Esophagus muscularis mucosa (tissue), 4 donors: ENCODE data around the gene FADD. TPM values are rescaled to one million over a fixed set of nuclear protein-coding genes. Genes with fewer than 3 reads are reported as not detected.

Source experiments
- DNase-seq: peaks from one replicate; pipeline ENCODE4 v3.0.0-alpha.2; 2017; ENCODE audit errors: extremely low spot score
- H3K27ac ChIP-seq, 4 donors: fragments of 200-600 bp; sonication (generic); replicated peaks in 1 of 4; 1 replicate in 3 of 4; 2 replicates in 1 of 4; pipeline ENCODE4 v1.5.1; 2016 to 2019; ENCODE audit warnings: mild to moderate bottlenecking in 1 of 4
- H3K27me3 ChIP-seq, 4 donors: fragments of 200-600 bp; sonication (generic); one replicate each; pipeline versions ENCODE4 v1.5.1 to v1.6.0; 2016 to 2019
- H3K36me3 ChIP-seq, 4 donors: fragments of 200-600 bp; sonication (generic); one replicate each; pipeline ENCODE4 v1.5.1; 2016 to 2019
- H3K4me1 ChIP-seq, 4 donors: fragments of 200-600 bp; sonication (generic); one replicate each; pipeline ENCODE4 v1.5.1; 2016 to 2019
- H3K4me3 ChIP-seq, 4 donors: fragments of 200-600 bp; sonication (generic); 1 replicate in 2 of 4; 2 replicates in 2 of 4; pipeline ENCODE4 v1.5.1; 2016 to 2019; ENCODE audit warnings: mild to moderate bottlenecking in 4 of 4, moderate library complexity in 1 of 4
- H3K9me3 ChIP-seq, 4 donors: fragments of 200-600 bp; sonication (generic); 1 replicate in 3 of 4; 2 replicates in 1 of 4; pipeline ENCODE4 v1.5.1; 2016 to 2019
- EP300 ChIP-seq: sonication (generic); formaldehyde crosslinking; IDR thresholded peaks from one replicate; pipeline ENCODE4 v1.6.1; 2017; ENCODE audit warnings: antibody characterized with exemption
- POLR2A ChIP-seq: fragments of 450-650 bp; IDR thresholded peaks from one replicate; pipeline ENCODE4 v1.6.1; 2017; ENCODE audit warnings: antibody characterized with exemption, moderate library complexity, mild to moderate bottlenecking, low read depth
- POLR2AphosphoS5 ChIP-seq, 2 donors: sonication (generic); formaldehyde crosslinking; IDR thresholded peaks; one replicate each; pipeline ENCODE4 v1.6.1; 2017; ENCODE audit warnings: antibody characterized with exemption in 2 of 2
- WGBS: methylation state at CpG from one replicate; pipeline ENCODE4 v1.1.5; 2018; 5-methylcytosine and 5-hydroxymethylcytosine counted together
- intact Hi-C: fragments of 100-400 bp; cut with DNase I; formaldehyde crosslinking; loops from one replicate; pipeline ENCODE4 v1.15.1; 2023
- total RNA-seq, 4 donors: library from RNA; depleted of rRNA; stranded (reverse); fragments of >200 nt; gene quantifications; one replicate each; pipeline versions ENCODE4 v1.1.0 to v1.2.1, GENCODE V29; 2016
- TF ChIP-seq, protein P1 (sequence below), 3 experiments: fragments of 200-600 bp in 2 of 3; fragments of 450-650 bp in 1 of 3; sonication (generic) in 2 of 3; IDR thresholded peaks; one replicate each; pipeline ENCODE4 v1.5.1; 2017 to 2019; ENCODE audit warnings: antibody characterized with exemption in 3 of 3, mild to moderate bottlenecking in 2 of 3, moderate library complexity in 1 of 3

The FADD gene
- total RNA-seq, 4 donors from 2014 or later = 14.5 to 33.3 (median 21.5) TPM

DNA sequence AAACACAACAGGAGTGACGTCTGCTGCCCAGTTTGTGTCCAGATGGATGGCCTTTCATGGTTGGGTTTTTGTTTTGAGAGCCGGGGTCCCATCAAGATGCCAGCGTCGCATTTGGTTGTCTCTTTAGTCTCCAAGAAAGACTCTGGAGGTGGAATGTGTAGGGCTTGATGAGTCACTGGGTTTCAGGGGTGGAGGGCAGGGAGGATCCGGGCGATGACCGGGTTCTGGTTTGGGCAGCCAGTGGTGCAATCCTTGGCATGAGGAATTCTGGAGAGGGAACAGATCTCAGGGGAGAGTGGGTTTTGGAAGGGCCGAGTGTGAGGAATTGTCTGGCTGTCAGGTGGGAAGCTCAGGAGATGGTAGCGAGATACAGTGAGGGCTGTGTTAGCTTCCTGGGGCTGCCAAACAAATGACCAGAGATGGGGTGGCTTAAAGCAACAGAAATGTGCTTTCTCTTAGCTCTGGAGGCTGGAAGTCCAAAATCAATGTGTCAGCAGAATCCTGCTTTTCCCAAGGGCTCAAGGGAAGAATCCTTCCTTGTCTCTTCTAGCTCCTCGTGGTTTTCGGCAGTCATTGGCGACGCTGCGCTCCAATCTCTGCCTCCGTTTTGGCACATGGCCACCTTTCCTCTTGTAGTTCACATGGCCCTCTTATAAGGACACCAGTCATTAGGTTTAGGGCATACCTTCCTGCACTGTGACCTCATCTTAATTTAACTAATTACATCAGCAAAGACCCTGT lies 41.0 kb downstream of the FADD start:
- Histone ChIP-seq H3K4me1 (peaks cover 0 to 7% (median 3%) of the 10 kb centered on the region in 4 donors), H3K27ac (no peak overlapping the region), H3K36me3 (no peaks in the 10 kb centered on the region), H3K9me3 (no peaks in the 10 kb centered on the region), H3K27me3 (peaks cover 0 to 26% (median 0%) of the 10 kb centered on the region in 4 donors), H3K4me3 (no peak overlapping the region)
- intact Hi-C loops = no loop called here
- TF ChIP-seq, protein P1, sequence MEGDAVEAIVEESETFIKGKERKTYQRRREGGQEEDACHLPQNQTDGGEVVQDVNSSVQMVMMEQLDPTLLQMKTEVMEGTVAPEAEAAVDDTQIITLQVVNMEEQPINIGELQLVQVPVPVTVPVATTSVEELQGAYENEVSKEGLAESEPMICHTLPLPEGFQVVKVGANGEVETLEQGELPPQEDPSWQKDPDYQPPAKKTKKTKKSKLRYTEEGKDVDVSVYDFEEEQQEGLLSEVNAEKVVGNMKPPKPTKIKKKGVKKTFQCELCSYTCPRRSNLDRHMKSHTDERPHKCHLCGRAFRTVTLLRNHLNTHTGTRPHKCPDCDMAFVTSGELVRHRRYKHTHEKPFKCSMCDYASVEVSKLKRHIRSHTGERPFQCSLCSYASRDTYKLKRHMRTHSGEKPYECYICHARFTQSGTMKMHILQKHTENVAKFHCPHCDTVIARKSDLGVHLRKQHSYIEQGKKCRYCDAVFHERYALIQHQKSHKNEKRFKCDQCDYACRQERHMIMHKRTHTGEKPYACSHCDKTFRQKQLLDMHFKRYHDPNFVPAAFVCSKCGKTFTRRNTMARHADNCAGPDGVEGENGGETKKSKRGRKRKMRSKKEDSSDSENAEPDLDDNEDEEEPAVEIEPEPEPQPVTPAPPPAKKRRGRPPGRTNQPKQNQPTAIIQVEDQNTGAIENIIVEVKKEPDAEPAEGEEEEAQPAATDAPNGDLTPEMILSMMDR (IDR thresholded peaks at IDR 0.05) = no peak
- WGBS = 87% methylated on average over 15 of the region's 15 CpGs
- no peak for DNase-seq

DNA sequence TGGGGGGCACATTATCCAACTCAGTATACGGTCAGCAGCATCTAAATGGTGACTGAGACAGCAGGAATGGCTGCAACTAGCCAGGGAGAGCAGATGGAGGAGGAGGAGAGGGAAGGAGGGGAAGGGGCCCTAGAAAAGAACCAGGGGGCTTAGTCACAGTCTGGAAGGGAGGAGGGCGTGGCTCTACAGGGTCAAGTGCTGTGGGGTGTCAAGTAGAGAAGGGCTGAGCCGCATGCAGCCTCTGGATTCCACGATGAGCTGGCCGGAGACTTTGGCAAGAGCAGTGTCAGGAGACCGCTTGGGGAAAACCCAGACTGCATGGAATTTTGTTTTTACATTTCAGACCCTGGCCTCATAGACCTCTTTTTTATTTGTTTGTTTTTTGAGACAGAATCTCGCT lies 41.6 kb downstream of the FADD start:
- Histone ChIP-seq H3K4me1 (peaks cover 0 to 7% (median 3%) of the 10 kb centered on the region in 4 donors), H3K36me3 (no peaks in the 10 kb centered on the region), H3K27me3 (peaks cover 0 to 25% (median 0%) of the 10 kb centered on the region in 4 donors), H3K27ac (no peak overlapping the region), H3K4me3 (no peak overlapping the region), H3K9me3 (no peaks in the 10 kb centered on the region)
- DNase-seq = no peak
- TF ChIP-seq POLR2AphosphoS5 (IDR thresholded peaks at IDR 0.05) (no peak), POLR2A (no peak), EP300 (no peak)
- TF ChIP-seq, protein P1 (IDR thresholded peaks at IDR 0.05) = no peak
- WGBS = 65% methylated on average over 7 of the region's 7 CpGs
- intact Hi-C loops = no loop called here

DNA sequence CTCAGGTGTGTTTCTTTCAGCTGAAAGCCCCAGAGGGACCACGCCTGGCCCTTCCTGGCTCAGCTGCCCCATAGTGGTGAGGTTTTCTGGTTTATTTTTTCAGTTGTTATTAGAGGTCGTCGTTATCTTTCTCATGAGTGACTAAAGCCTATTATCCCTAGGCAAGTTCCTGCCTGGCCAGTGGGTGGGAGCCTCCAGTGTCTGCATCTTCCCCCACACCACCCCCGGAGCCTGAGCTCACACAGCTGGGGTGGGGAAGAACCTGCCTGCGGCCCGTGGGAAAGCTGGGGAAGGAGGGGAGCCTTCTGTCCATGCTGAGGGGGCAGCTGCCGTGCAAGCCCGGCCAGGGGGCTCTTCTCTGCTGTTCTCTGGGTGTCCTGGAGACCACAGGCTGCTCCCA lies 43.1 kb downstream of the FADD start:
- no peak overlapping the region for H3K4me3 ChIP-seq
- no peaks in the 10 kb centered on the region for H3K9me3 ChIP-seq
- intact Hi-C loops = no loop called here
- peaks cover 0 to 7% (median 3%) of the 10 kb centered on the region in 4 donors for H3K4me1 ChIP-seq
- no peak overlapping the region for H3K27ac ChIP-seq
- no peak for TF ChIP-seq POLR2A
- no peak for TF ChIP-seq EP300
- no peak for TF ChIP-seq POLR2AphosphoS5 (IDR thresholded peaks at IDR 0.05)
- TF ChIP-seq, protein P1 (IDR thresholded peaks at IDR 0.05) = no peak
- WGBS = 66% methylated on average over 8 of the region's 8 CpGs
- no peaks in the 10 kb centered on the region for H3K36me3 ChIP-seq
- no peak for DNase-seq
- H3K27me3 ChIP-seq = peaks cover 0 to 11% (median 0%) of the 10 kb centered on the region in 4 donors

DNA sequence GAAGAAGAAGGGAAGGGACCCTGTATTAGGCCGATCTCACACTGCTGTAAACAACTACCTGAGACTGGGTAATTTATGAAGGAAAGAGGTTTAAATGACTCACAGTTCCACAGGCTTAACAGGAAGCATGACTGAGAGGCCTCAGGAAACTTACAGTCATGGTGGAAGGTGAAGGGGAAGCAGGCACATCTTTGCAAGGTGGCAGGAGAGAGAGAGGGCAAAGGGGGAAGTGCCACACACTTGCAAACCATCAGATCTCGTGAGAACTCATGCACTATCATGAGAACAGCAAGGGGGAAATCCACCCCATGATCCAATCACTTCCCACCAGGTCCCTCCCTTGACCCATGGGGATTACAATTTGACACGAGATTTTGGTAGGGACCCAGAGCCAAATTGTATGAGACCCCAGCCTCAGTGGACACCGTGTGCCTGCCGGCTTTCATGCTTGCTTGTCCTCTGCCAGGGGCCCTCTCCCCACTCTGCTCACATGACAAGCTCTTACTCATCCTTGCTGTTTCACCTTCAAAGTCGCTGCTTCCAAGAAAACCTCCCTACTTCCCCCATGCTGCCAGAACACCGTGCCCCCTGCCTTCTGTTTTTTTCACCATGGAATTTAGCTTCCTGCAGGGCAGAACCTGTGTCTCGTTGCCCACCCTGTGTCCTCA lies 44.1 kb downstream of the FADD start:
- Histone ChIP-seq H3K27me3 (peaks cover 0 to 11% (median 0%) of the 10 kb centered on the region in 4 donors), H3K36me3 (no peaks in the 10 kb centered on the region), H3K4me1 (peaks cover 0 to 7% (median 3%) of the 10 kb centered on the region in 4 donors), H3K9me3 (no peaks in the 10 kb centered on the region), H3K4me3 (no peak overlapping the region), H3K27ac (no peak overlapping the region)
- DNase-seq = no peak
- 68% methylated on average over 8 of the region's 8 CpGs for WGBS
- intact Hi-C loops = no loop called here
- TF ChIP-seq, protein P1 (IDR thresholded peaks at IDR 0.05) = no peak
- TF ChIP-seq POLR2AphosphoS5 (IDR thresholded peaks at IDR 0.05) (no peak), POLR2A (no peak), EP300 (no peak)
